ENCODE data around the gene ZFR.

ZFR gene

DNA sequence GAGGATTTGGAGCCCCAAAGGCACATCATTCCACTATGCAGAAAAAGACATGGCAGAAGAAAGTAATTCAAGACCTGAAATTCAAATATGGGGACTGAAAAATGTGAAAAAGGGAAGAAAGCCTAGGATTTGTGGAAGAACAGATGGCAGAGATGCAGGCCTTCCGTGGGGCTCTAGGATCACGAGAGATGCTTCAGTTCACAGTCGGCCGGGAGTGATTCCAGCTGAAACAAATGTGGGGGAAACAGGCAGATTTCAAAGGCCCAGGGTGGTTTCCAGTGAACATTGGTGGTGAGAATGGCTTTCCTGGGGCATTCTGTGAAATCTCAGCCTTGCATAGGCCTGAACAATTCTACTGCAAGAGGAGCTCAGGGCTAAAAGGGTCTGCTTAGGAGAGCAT is 34.6 kb upstream of the ZFR start (continued):
- TF ChIP-seq, protein P1, sequence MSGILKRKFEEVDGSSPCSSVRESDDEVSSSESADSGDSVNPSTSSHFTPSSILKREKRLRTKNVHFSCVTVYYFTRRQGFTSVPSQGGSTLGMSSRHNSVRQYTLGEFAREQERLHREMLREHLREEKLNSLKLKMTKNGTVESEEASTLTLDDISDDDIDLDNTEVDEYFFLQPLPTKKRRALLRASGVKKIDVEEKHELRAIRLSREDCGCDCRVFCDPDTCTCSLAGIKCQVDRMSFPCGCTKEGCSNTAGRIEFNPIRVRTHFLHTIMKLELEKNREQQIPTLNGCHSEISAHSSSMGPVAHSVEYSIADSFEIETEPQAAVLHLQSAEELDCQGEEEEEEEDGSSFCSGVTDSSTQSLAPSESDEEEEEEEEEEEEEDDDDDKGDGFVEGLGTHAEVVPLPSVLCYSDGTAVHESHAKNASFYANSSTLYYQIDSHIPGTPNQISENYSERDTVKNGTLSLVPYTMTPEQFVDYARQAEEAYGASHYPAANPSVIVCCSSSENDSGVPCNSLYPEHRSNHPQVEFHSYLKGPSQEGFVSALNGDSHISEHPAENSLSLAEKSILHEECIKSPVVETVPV (CRISPR knock-in tag; IDR thresholded peaks at IDR 0.05) = no peak
- no peak for TF ChIP-seq ESRRG (CRISPR knock-in tag; IDR thresholded peaks at IDR 0.05)
- TF ChIP-seq BACH2 (CRISPR knock-in tag; IDR thresholded peaks at IDR 0.05; ENCODE audit: borderline replicate concordance) = no peak
- TF ChIP-seq POU6F1 (CRISPR knock-in tag; IDR thresholded peaks at IDR 0.05; ENCODE audit: borderline replicate concordance, low read depth) = no peak
- TF ChIP-seq ZNF70 (CRISPR knock-in tag; IDR thresholded peaks at IDR 0.05) = no peak

DNA sequence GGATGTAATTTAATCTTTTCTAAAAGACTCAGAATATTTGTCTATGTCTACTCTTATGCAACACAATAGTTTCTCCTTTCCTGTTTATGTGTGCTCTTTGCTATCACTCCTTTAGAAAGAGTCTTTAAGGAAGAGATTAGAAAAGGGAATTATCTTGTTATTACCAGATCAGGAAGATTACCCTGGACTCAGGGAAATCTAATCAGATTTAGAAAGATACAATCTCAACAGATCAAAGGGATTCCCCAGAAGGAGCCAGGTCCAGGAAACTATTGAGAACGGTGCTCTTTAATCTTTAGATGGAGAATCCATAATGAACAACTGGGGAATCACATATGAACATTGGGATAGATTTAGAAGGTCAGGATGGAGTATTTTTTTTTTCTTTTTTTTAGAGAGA is 32.4 kb upstream of the ZFR start:
- TF ChIP-seq BACH2 (CRISPR knock-in tag; IDR thresholded peaks at IDR 0.05; ENCODE audit: borderline replicate concordance) (no peak), POU6F1 (CRISPR knock-in tag; IDR thresholded peaks at IDR 0.05; ENCODE audit: borderline replicate concordance, low read depth) (no peak), ZFP3 (CRISPR knock-in tag; IDR thresholded peaks at IDR 0.05) (no peak), RARB (CRISPR knock-in tag; IDR thresholded peaks at IDR 0.05) (no peak), ISL1 (CRISPR knock-in tag; IDR thresholded peaks at IDR 0.05) (no peak)
- ATAC-seq = no peak

DNA sequence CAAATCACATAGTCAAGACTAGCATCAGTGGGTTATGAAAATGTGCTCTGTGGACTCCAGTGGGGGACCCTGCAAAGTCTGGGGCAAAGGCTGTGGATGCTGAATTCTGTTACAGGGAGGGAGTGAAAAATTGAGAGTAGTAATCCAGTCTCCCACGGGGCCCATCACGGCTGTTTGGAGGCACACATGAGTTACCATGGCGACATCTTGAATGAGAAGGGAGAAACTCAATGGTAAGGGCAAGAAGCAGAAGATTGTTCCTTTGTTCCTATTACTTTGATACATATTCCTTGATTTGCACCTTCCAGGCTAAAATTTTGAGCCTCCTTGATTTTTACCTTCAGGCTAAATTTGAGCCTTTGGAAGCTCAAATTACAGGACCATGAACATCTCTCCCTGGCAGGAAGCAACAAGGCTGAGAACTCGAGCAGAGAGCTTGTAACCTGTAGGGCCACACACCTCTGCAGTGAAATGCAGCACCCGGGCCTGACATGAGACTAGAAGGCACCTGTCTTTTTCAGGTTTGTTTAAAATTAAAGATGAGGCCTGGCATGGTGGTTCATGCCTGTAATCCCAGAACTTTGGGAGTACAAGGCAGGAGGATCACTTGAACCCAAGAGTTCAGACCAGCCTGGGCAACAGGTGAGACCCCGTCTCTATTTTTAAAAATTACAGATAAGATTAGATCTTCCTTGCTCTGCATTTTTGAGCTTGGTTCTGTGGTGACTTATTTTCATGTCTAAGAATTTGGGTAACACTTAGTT is 31.0 kb upstream of the ZFR start:
- no peak for TF ChIP-seq TOX (CRISPR knock-in tag; IDR thresholded peaks at IDR 0.05; ENCODE audit: borderline replicate concordance)
- no peak for TF ChIP-seq CREB5 (CRISPR knock-in tag; IDR thresholded peaks at IDR 0.05; ENCODE audit: low read depth)
- TF ChIP-seq ZFP3 (CRISPR knock-in tag; IDR thresholded peaks at IDR 0.05) = no peak
- TF ChIP-seq ISL1 (CRISPR knock-in tag; IDR thresholded peaks at IDR 0.05) = no peak
- TF ChIP-seq, protein P1 (CRISPR knock-in tag; IDR thresholded peaks at IDR 0.05) = no peak
- no peak for TF ChIP-seq ZNF8 (CRISPR knock-in tag; IDR thresholded peaks at IDR 0.05)
- TF ChIP-seq OSR1 (CRISPR knock-in tag; IDR thresholded peaks at IDR 0.05) = no peak
- TF ChIP-seq POU6F1 (CRISPR knock-in tag; IDR thresholded peaks at IDR 0.05; ENCODE audit: borderline replicate concordance, low read depth) = no peak
- TF ChIP-seq ZC3H10 (CRISPR knock-in tag; IDR thresholded peaks at IDR 0.05) = no peak
- no peak for TF ChIP-seq ZFP30 (CRISPR knock-in tag; IDR thresholded peaks at IDR 0.05)
- TF ChIP-seq PPARA (CRISPR knock-in tag; IDR thresholded peaks at IDR 0.05; ENCODE audit: borderline replicate concordance) = no peak
- TF ChIP-seq, protein P2, sequence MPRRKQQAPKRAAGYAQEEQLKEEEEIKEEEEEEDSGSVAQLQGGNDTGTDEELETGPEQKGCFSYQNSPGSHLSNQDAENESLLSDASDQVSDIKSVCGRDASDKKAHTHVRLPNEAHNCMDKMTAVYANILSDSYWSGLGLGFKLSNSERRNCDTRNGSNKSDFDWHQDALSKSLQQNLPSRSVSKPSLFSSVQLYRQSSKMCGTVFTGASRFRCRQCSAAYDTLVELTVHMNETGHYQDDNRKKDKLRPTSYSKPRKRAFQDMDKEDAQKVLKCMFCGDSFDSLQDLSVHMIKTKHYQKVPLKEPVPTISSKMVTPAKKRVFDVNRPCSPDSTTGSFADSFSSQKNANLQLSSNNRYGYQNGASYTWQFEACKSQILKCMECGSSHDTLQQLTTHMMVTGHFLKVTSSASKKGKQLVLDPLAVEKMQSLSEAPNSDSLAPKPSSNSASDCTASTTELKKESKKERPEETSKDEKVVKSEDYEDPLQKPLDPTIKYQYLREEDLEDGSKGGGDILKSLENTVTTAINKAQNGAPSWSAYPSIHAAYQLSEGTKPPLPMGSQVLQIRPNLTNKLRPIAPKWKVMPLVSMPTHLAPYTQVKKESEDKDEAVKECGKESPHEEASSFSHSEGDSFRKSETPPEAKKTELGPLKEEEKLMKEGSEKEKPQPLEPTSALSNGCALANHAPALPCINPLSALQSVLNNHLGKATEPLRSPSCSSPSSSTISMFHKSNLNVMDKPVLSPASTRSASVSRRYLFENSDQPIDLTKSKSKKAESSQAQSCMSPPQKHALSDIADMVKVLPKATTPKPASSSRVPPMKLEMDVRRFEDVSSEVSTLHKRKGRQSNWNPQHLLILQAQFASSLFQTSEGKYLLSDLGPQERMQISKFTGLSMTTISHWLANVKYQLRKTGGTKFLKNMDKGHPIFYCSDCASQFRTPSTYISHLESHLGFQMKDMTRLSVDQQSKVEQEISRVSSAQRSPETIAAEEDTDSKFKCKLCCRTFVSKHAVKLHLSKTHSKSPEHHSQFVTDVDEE (CRISPR knock-in tag; IDR thresholded peaks at IDR 0.05) = no peak
- TF ChIP-seq CSDC2 (CRISPR knock-in tag; IDR thresholded peaks at IDR 0.05) = no peak
- TF ChIP-seq ZNF565 (CRISPR knock-in tag; conservative IDR thresholded peaks at IDR 0.05; ENCODE audit: low read depth) = no peak
- no peak for TF ChIP-seq ZNF70 (CRISPR knock-in tag; IDR thresholded peaks at IDR 0.05)
- no peak for TF ChIP-seq SNAI2 (CRISPR knock-in tag; IDR thresholded peaks at IDR 0.05)
- no peak for TF ChIP-seq ESRRG (CRISPR knock-in tag; IDR thresholded peaks at IDR 0.05)
- ATAC-seq = no peak
